KOPT-K1 (cell line): ENCODE results near the gene FCER2.
"Not testable (repeated sequence)": the region's sequence is repeated elsewhere in the genome, so short reads cannot be mapped to it uniquely, and the experiment has no call there.

ENCODE experiments used
- H3K27ac ChIP-seq: fragments of 200-600 bp; sonication (generic); 2 replicates; pipeline ENCODE4 v1.5.1; 2016; ENCODE audit warnings: antibody characterized with exemption, mild to moderate bottlenecking, low read depth, low read length; ENCODE audit not compliant: poor library complexity, severe bottlenecking
- H3K36me3 ChIP-seq: fragments of 200-600 bp; sonication (generic); 2 replicates; pipeline ENCODE4 v1.5.1; 2017; ENCODE audit warnings: antibody characterized with exemption, mild to moderate bottlenecking, low read length, moderate library complexity; ENCODE audit not compliant: insufficient read depth
- H3K9me3 ChIP-seq: fragments of 200-600 bp; sonication (generic); 2 replicates; pipeline ENCODE4 v1.5.1; 2017; ENCODE audit warnings: antibody characterized with exemption, low read length, mild to moderate bottlenecking; ENCODE audit not compliant: insufficient read depth, poor library complexity, severe bottlenecking

FCER2 gene, protein sequence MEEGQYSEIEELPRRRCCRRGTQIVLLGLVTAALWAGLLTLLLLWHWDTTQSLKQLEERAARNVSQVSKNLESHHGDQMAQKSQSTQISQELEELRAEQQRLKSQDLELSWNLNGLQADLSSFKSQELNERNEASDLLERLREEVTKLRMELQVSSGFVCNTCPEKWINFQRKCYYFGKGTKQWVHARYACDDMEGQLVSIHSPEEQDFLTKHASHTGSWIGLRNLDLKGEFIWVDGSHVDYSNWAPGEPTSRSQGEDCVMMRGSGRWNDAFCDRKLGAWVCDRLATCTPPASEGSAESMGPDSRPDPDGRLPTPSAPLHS

DNA sequence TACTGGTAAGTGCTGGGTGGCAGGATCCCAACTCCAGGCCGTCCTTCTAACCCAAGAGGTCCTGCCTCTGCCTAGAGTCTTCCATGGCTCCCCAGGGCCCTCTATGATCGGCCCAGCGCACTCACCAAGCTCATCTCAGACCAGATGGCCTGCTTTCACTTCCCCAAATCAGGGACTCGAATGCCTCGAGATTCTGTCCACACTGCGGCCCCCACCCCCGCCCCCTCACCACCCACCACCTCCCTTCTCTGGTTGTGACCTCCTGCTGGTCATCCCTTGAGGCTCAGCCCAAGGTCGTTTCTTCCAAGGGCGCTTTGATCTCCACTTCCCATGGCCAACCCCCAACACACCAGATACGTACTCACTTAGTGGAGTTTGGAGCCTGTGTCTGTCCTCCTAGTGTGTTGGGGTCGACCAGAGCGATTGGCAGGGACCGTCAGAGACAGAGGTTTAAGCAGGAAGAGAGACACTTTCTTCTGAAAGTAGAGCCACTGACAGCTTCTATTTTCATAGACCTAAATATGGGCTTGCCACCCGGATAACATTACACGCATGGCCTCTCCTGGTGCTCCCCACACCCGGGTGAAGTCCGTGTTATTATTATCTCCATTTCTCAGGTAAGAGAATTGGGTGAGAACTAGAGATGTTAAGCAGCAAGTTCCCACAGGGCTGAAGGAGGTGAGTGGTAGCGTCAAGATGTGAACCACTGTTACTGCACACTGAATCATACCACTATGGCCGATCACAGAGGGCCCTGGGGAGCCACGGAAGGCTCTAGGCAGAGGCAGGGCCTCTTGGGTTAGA lies at the start of gene FCER2:
TSS of gene FCER2 (minus strand) at position 478 of the 804 bp plus-strand sequence. CDS start 2,371 bp downstream, outside the sequence.
- H3K36me3 ChIP-seq = no peaks in the 10 kb centered on the region
- H3K9me3 ChIP-seq = no peaks in the 10 kb centered on the region
- no peak within 1 kb of the TSS for H3K27ac ChIP-seq

DNA sequence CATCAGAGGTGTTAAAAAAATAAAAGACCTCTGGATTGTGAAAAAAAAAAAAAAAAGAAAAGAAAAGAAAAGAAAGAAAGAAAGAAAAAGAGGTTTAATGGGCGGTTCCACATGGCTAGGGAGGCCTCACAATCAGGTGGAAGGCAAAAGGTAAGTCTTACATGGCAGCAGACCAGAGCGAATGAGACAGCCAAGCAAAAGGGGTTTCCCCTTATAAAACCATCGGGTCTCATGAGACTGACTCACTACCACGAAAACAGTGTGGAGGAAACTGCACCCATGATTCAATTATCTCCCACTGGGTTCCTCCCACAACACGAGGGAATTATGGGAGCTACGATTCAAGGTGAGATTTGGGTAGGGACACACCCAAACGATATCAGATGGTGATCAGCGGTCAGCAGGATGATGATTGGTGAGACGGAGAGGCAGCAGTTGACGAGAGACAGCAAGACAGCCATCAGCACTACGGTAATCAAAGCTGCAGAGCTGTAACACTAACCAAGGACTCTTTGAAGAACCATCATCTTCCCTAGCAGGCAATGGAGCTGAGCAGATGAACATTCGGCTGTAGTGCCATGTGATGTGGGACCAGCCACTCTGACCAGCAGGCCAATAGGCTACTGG lies 49.3 kb upstream of the FCER2 start:
- H3K9me3 ChIP-seq = peaks cover 16% of the 10 kb centered on the region
- no peak overlapping the region for H3K27ac ChIP-seq
- no peaks in the 10 kb centered on the region for H3K36me3 ChIP-seq

DNA sequence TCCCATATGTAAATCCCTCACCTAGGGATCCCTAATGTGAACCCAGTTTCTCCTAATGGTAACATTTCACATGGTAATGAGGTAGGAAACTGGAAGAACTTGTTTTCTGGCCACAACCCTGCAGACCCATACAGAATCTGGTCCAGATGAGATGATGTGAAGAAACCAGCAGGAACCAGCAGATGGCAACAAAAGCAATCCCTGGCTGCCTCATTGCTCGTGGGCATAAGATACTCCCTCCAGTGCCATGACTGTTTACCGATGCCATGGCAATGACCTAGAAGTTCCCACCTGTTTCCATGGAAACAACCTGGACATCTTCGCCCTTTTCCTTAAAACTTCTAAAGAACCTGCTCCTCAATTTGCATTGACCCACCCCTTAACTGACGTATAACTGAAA lies 46.8 kb upstream of the FCER2 start:
- H3K27ac ChIP-seq = no peak overlapping the region
- peaks cover 7% of the 10 kb centered on the region for H3K9me3 ChIP-seq
- H3K36me3 ChIP-seq = no peaks in the 10 kb centered on the region

DNA sequence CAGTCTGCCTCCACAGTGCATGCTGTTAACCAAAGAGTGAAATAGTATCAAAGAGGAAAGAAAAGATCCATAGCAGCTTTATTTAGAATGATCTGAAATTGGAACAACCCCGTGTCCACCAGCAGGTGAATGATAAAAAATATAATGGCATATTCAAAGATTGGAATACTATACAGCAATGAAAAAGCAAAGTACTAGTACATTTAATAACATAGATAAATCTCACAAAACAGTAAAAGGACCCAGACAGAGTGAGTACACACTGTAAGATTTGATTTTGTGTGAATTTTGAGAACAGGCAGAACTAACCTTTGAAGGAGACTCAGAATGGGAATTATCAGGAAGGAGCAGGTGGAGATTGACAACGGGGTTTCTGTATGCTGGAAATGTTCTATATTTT lies 46.2 kb upstream of the FCER2 start:
- no peak overlapping the region for H3K27ac ChIP-seq
- H3K9me3 ChIP-seq = peaks cover 7% of the 10 kb centered on the region
- H3K36me3 ChIP-seq = no peaks in the 10 kb centered on the region

- Histone ChIP-seq H3K27ac (no peak within 1 kb of the TSS), H3K36me3 (no peaks in the 10 kb centered on the region), H3K9me3 (peaks cover 7% of the 10 kb centered on the region)
Measured at GRCh38 chr19:7746903-7747884, 45.3 kb upstream of the FCER2 start, which contains the start of gene CD209. CD209 (minus strand) TSS chr19:7747534; CDS start chr19:7747511, 23 bp downstream.

- H3K9me3 ChIP-seq, H3K27ac ChIP-seq, H3K36me3 ChIP-seq: not testable (repeated sequence)
Measured at GRCh38 chr19:7746306-7746705, 44.4 kb upstream of the FCER2 start.

- Histone ChIP-seq H3K36me3 (no peaks in the 10 kb centered on the region), H3K9me3 (peaks cover 7% of the 10 kb centered on the region), H3K27ac (no peak overlapping the region)
Measured at GRCh38 chr19:7744871-7745650, 43.1 kb upstream of the FCER2 start.

GRCh38 chr19:7744199-7744786 lies 42.4 kb upstream of the FCER2 start:
- no peak overlapping the region for H3K27ac ChIP-seq
- H3K36me3 ChIP-seq = no peaks in the 10 kb centered on the region
- peaks cover 7% of the 10 kb centered on the region for H3K9me3 ChIP-seq

DNA sequence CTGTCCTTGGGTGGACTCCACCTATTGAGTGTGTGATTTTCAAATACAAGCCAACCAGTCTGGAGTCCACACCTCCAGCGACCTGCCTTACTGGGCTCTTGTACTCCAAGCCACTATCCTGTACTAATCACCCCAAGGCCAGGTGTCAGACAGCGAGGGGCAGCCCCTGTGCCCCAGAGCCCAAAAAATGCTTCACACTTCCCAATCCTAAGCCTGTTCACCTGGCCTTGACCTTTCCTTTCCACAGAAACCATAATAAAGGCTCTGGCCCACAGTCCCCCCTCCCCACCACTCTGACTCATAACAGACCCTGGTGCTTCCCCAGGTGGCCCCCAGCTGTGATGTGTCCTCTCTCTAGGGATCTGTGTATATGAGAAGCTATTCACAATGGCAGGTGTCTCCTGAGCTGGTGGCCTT lies 41.5 kb upstream of the FCER2 start:
- H3K27ac ChIP-seq = no peak overlapping the region
- H3K36me3 ChIP-seq = no peaks in the 10 kb centered on the region
- peaks cover 7% of the 10 kb centered on the region for H3K9me3 ChIP-seq

DNA sequence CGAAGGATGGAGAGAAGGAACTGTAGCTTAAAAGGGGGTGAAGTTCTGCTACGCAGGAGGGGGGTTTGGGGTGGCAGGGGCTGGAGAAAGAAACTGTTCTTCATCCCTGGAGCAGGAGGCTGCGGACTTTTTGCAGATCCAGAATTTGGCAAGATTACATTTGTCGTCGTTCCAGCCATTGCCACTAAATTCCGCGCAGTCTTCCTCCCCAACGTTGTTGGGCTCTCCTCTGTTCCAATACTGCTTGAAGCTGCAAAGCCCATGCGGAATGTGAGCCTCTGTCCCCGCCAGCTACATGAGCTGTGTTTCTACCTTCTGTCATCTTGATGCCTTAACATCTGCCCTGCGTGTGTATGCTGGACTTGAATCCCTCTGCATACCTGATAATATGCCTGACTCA lies 41.1 kb upstream of the FCER2 start:
- Histone ChIP-seq H3K27ac (no peak overlapping the region), H3K36me3 (no peaks in the 10 kb centered on the region), H3K9me3 (peaks cover 3% of the 10 kb centered on the region)

- Histone ChIP-seq H3K9me3 (no peaks in the 10 kb centered on the region), H3K36me3 (no peaks in the 10 kb centered on the region), H3K27ac (no peak overlapping the region)
Measured at GRCh38 chr19:7742575-7742974, 40.6 kb upstream of the FCER2 start.

DNA sequence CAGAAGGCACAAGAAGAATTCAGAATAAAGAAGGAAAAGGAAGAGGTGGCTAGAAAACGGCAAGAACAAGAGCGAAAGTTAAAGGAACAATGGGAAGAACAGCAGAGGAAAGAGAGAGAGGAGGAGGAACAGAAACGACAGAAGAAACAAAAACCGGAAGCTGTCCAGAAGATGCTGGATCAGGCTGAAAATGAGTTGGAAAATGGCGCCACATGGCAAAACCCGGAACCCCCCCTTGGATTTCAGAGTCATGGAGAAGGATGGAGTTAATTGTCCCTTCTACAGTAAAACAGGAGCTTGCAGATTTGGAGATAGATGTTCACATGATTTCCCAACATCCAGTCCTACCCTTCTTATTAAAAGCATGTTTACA lies 38.7 kb upstream of the FCER2 start:
- Histone ChIP-seq H3K27ac (no peak overlapping the region), H3K9me3 (no peaks in the 10 kb centered on the region), H3K36me3 (no peaks in the 10 kb centered on the region)

DNA sequence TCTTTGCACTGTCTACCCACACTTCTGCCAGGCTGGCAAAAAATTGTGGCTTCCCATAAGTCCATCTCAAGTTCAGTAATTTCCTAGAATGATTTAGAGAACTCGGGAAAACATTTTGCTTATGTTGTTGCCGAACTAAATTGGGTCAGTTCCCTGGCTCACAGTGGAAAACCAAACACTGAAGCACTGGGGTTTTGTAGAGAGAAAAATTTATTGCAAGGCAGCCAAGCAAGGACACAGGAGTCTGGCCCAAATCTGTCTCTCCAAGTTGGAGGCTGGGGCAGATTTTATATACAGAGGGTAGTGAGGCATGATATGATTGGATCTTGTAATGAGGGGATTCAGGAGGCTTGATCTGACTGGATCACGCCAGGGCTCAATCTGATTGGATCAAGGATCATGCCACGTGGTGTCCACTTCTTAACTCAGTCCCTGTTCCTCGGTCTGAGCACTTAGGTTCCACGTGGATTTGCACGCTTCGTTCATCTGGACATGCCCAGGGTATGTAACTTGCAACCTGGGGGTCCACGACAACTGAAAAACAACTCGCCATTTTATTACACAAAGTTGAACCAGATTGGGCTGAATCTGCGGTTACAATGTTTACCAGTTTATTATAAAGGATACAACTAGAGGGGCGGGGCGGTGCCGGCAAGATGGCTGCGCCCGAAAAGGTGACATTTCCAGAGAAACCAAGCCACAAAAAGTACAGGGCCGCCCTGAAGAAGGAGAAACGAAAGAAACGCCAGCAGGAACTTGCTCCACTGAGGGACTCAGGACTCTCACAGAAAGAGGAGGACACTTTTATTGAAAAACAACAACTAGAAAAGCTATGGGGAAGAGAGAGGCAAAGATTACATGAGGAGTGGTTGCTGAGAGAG lies 38.1 kb upstream of the FCER2 start:
- H3K9me3 ChIP-seq = no peaks in the 10 kb centered on the region
- no peaks in the 10 kb centered on the region for H3K36me3 ChIP-seq
- no peak overlapping the region for H3K27ac ChIP-seq
